Fibroblast of the conjunctiva (primary cell): ENCODE data around the gene GPC6.

ENCODE experiments used
- DNase-seq: peaks from one replicate; pipeline ENCODE4 v3.0.0-alpha.2; 2010; ENCODE audit warnings: low read depth

Gene GPC6

GRCh38 chr13:94353167-94353710, 1126.6 kb downstream of the GPC6 start:
- no peak for DNase-seq

GRCh38 chr13:94359875-94360274, 1133.3 kb downstream of the GPC6 start:
- no peak for DNase-seq

- DNase-seq, result peak; percentile 88
Measured at GRCh38 chr13:94362411-94362909, 1135.9 kb downstream of the GPC6 start.

GRCh38 chr13:94366677-94367076, 1140.1 kb downstream of the GPC6 start:
- no peak for DNase-seq

GRCh38 chr13:94369972-94370436, 1143.4 kb downstream of the GPC6 start:
- no peak for DNase-seq

- DNase-seq, result no peak
Measured at GRCh38 chr13:94371855-94372254, 1145.2 kb downstream of the GPC6 start.

GRCh38 chr13:94382517-94382916, 1155.9 kb downstream of the GPC6 start:
- DNase-seq, result no peak

GRCh38 chr13:94382960-94383359, 1156.4 kb downstream of the GPC6 start:
- no peak for DNase-seq

GRCh38 chr13:94384231-94384905, 1157.8 kb downstream of the GPC6 start:
- no peak for DNase-seq

- DNase-seq, result no peak
Measured at GRCh38 chr13:94387047-94387446, 1160.4 kb downstream of the GPC6 start.

GRCh38 chr13:94389604-94390351, 1163.2 kb downstream of the GPC6 start:
- DNase-seq, result no peak

GRCh38 chr13:94390881-94391280, 1164.3 kb downstream of the GPC6 start:
- DNase-seq, result no peak

- DNase-seq, result no peak
Measured at GRCh38 chr13:94394723-94395122, 1168.1 kb downstream of the GPC6 start.

GRCh38 chr13:94395860-94396259, 1169.3 kb downstream of the GPC6 start:
- DNase-seq, result no peak

- no peak for DNase-seq
Measured at GRCh38 chr13:94399812-94400211, 1173.2 kb downstream of the GPC6 start.

- no peak for DNase-seq
Measured at GRCh38 chr13:94400874-94401273, 1174.3 kb downstream of the GPC6 start.

- DNase-seq, result no peak
Measured at GRCh38 chr13:94408314-94409036, 1181.9 kb downstream of the GPC6 start.

- DNase-seq, result no peak
Measured at GRCh38 chr13:94411747-94412146, 1185.1 kb downstream of the GPC6 start.

- DNase-seq, result no peak
Measured at GRCh38 chr13:94412870-94413597, 1186.4 kb downstream of the GPC6 start.

- no peak for DNase-seq
Measured at GRCh38 chr13:94413598-94413944, 1187.0 kb downstream of the GPC6 start.

- DNase-seq, result no peak
Measured at GRCh38 chr13:94414141-94414540, 1187.5 kb downstream of the GPC6 start.

- DNase-seq, result no peak
Measured at GRCh38 chr13:94414708-94415107, 1188.1 kb downstream of the GPC6 start.
